NT2/D1 (cell line): ENCODE measurements around the gene SCAPER.

ENCODE experiments used
- DNase-seq: peaks from one replicate; pipeline ENCODE4 v3.0.0-alpha.2; 2011; ENCODE audit warnings: low read depth, low spot score
- H3K27me3 ChIP-seq: 2 replicates; pipeline ENCODE4 v1.6.0; 2011; ENCODE audit warnings: mild to moderate bottlenecking; ENCODE audit not compliant: insufficient read length, insufficient read depth
- H3K36me3 ChIP-seq: 2 replicates; pipeline ENCODE4 v1.6.1; 2011; ENCODE audit warnings: mild to moderate bottlenecking, low read length, mixed read lengths; ENCODE audit not compliant: insufficient read depth, insufficient read length
- H3K4me1 ChIP-seq: 2 replicates; pipeline ENCODE4 v1.5.1; 2011; ENCODE audit not compliant: insufficient read depth, insufficient read length
- H3K4me3 ChIP-seq: 2 replicates; pipeline ENCODE4 v1.5.1; 2011; ENCODE audit warnings: low read depth; ENCODE audit not compliant: insufficient read length
- H3K9ac ChIP-seq: 2 replicates; pipeline ENCODE4 v1.6.0; 2011; ENCODE audit warnings: low read depth; ENCODE audit not compliant: insufficient read length
- H3K9me3 ChIP-seq: 2 replicates; pipeline ENCODE4 v1.5.1; 2011; ENCODE audit warnings: mild to moderate bottlenecking, low read length; ENCODE audit not compliant: insufficient read depth
- SUZ12 ChIP-seq: IDR thresholded peaks from 2 replicates; pipeline ENCODE4 v1.6.1; 2011; ENCODE audit not compliant: insufficient read length, insufficient read depth; ENCODE audit errors: extremely low read depth
- YY1 ChIP-seq: IDR thresholded peaks from 2 replicates; pipeline ENCODE4 v1.6.1; 2011; ENCODE audit not compliant: insufficient read length, insufficient read depth
- ZNF274 ChIP-seq: IDR thresholded peaks from 2 replicates; pipeline ENCODE4 v1.6.1; 2011; ENCODE audit warnings: mild to moderate bottlenecking, low read depth, low read length

Gene SCAPER

DNA sequence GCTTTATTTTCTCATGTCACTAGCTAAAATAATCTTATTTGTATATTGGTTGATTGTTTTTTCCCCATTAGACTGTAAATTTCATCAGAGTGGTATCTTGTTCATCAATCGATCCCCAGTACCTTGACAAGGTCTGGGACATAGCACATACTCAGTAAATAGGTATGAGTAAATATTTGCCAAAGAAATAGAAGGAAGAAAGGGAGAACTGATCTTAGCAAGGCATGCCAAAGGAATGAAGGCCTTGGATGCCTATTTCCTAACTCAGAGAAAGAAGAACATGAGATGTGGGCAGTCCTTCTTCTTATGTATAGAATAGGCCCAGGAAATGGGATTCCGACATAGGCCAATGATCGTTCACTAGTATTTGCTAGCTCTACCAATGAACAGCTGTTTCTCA lies 513.8 kb downstream of the SCAPER start:
- Histone ChIP-seq H3K4me3 (no peak overlapping the region), H3K4me1 (no peaks in the 10 kb centered on the region), H3K27me3 (no peaks in the 10 kb centered on the region), H3K9me3 (no peaks in the 10 kb centered on the region), H3K9ac (no peak overlapping the region), H3K36me3 (no peaks in the 10 kb centered on the region)
- DNase-seq, result no peak
- TF ChIP-seq ZNF274, result no peak
- no peak for TF ChIP-seq YY1

DNA sequence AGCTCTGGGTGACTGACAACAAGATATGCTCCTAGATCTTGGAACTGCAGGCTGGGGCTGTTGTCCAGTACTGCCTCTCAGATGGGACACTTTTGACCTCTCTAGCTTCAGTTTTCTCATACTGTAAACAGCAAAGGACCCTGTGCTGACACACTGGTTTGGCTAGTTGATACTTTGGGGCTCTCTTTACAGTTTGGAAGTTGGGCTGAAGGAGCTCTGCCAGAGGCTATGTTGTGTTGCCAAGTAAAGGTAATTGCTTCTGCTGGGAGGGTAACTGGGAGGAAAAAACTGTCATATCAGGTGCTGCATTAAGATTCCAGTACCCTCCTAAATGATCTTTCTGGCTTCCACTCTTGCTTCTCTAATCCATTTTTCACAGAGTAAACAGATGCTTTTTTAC lies 514.6 kb downstream of the SCAPER start:
- no peak for DNase-seq

GRCh38 chr15:76386926-76387325 lies 518.2 kb downstream of the SCAPER start:
- H3K9me3 ChIP-seq, result no peaks in the 10 kb centered on the region
- H3K4me1 ChIP-seq, result no peaks in the 10 kb centered on the region
- no peak overlapping the region for H3K9ac ChIP-seq
- no peaks in the 10 kb centered on the region for H3K27me3 ChIP-seq
- no peak for DNase-seq
- no peak overlapping the region for H3K4me3 ChIP-seq
- TF ChIP-seq SUZ12 (no peak), YY1 (no peak), ZNF274 (no peak)
- no peaks in the 10 kb centered on the region for H3K36me3 ChIP-seq

More for the DNA sequence above, 514.6 kb downstream of the SCAPER start:
- no peaks in the 10 kb centered on the region for H3K9me3 ChIP-seq
- H3K9ac ChIP-seq, result no peak overlapping the region
- no peaks in the 10 kb centered on the region for H3K36me3 ChIP-seq
- H3K4me1 ChIP-seq, result no peaks in the 10 kb centered on the region
- H3K27me3 ChIP-seq, result no peaks in the 10 kb centered on the region
- no peak overlapping the region for H3K4me3 ChIP-seq
- TF ChIP-seq YY1 (no peak), ZNF274 (no peak), SUZ12 (no peak)

DNA sequence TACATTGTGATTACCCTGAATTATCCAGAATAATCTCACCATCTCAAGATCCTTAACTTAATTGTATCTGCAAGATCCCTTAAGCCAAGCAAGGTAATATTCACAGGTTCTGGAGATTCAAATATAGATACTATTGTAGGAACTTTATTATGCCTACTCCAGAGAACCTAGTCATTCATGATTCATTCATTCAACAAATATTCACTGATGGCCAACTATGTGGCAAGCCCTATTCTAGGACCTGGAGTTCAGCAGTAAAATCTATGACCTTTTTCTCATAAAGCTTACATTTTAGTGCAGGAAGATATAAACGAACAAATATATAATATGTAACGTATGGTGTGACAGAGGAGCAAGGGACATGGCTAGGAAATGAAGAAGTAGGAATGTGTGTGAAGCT lies 519.0 kb downstream of the SCAPER start:
- DNase-seq, result no peak
- no peaks in the 10 kb centered on the region for H3K27me3 ChIP-seq
- no peaks in the 10 kb centered on the region for H3K36me3 ChIP-seq
- TF ChIP-seq YY1, result no peak
- TF ChIP-seq ZNF274, result no peak
- TF ChIP-seq SUZ12, result no peak
- no peak overlapping the region for H3K9ac ChIP-seq
- no peaks in the 10 kb centered on the region for H3K4me1 ChIP-seq
- no peak overlapping the region for H3K4me3 ChIP-seq
- H3K9me3 ChIP-seq, result no peaks in the 10 kb centered on the region

DNA sequence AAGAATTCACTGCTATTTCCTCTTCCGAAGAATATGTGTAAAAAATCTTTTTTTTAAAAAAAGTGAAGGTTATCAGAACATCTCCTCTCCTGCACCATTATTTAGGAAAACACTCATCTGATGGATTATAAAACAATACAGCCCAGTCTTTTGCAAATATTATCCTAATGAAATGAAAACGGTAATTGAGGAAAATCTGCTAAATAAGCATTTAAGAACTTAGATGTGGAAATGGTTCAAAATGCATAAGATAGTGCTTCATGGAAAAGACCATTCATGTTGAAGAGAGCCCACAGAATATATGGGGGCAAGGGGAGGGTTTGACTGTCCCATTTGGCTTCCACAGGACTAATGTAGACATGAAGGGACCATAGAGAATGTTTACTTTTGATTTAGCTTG lies 520.7 kb downstream of the SCAPER start:
- Histone ChIP-seq H3K9me3 (no peaks in the 10 kb centered on the region), H3K4me3 (no peak overlapping the region), H3K9ac (no peak overlapping the region), H3K4me1 (no peaks in the 10 kb centered on the region), H3K36me3 (no peaks in the 10 kb centered on the region), H3K27me3 (no peaks in the 10 kb centered on the region)
- no peak for DNase-seq
- TF ChIP-seq SUZ12, result no peak
- TF ChIP-seq ZNF274, result no peak
- no peak for TF ChIP-seq YY1

GRCh38 chr15:76382987-76383728 lies 522.0 kb downstream of the SCAPER start:
- DNase-seq, result no peak
- Histone ChIP-seq H3K4me3 (no peak overlapping the region), H3K9me3 (no peaks in the 10 kb centered on the region), H3K4me1 (no peaks in the 10 kb centered on the region), H3K9ac (no peak overlapping the region), H3K27me3 (no peaks in the 10 kb centered on the region), H3K36me3 (no peaks in the 10 kb centered on the region)
- no peak for TF ChIP-seq YY1
- no peak for TF ChIP-seq ZNF274
- no peak for TF ChIP-seq SUZ12

- Histone ChIP-seq H3K4me1 (no peaks in the 10 kb centered on the region), H3K36me3 (no peaks in the 10 kb centered on the region), H3K4me3 (no peak overlapping the region), H3K9ac (no peak overlapping the region), H3K9me3 (no peaks in the 10 kb centered on the region), H3K27me3 (no peaks in the 10 kb centered on the region)
- no peak for TF ChIP-seq YY1
- DNase-seq, result no peak
Observed at GRCh38 chr15:76381366-76381765, 523.8 kb downstream of the SCAPER start.

- no peak overlapping the region for H3K9ac ChIP-seq
- no peaks in the 10 kb centered on the region for H3K36me3 ChIP-seq
- no peak overlapping the region for H3K4me3 ChIP-seq
- TF ChIP-seq YY1 (no peak), SUZ12 (no peak), ZNF274 (no peak)
- no peak for DNase-seq
- no peaks in the 10 kb centered on the region for H3K4me1 ChIP-seq
- no peaks in the 10 kb centered on the region for H3K9me3 ChIP-seq
- no peaks in the 10 kb centered on the region for H3K27me3 ChIP-seq
Observed at GRCh38 chr15:76380249-76380648, 524.9 kb downstream of the SCAPER start.
